ENCODE measurements around the gene BIRC6.

DNA sequence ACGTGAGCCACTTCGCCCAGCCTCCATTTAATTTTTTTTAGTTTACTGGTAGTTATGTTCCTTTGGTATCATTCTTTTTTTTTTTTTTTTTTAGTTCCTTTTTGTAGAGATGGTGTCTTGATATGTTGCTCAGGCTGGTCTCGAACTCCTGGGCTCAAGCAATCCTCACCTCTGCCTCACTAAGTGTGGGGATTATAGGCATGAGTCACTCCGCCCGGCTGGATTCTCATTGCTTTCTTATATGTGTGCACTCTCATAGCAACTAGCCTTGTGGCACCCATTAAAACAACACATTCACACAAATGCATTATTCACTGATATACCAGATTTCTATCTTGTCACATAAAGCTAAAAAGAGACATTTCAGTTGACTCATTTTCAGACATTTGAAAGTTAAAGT, 275.3 kb downstream of the BIRC6 start:
- TF ChIP-seq EZH2phosphoT487 (IDR thresholded peaks at IDR 0.05; ENCODE audit: low read depth, severe bottlenecking, unreplicated experiment), result no peak
- TF ChIP-seq, protein P1, sequence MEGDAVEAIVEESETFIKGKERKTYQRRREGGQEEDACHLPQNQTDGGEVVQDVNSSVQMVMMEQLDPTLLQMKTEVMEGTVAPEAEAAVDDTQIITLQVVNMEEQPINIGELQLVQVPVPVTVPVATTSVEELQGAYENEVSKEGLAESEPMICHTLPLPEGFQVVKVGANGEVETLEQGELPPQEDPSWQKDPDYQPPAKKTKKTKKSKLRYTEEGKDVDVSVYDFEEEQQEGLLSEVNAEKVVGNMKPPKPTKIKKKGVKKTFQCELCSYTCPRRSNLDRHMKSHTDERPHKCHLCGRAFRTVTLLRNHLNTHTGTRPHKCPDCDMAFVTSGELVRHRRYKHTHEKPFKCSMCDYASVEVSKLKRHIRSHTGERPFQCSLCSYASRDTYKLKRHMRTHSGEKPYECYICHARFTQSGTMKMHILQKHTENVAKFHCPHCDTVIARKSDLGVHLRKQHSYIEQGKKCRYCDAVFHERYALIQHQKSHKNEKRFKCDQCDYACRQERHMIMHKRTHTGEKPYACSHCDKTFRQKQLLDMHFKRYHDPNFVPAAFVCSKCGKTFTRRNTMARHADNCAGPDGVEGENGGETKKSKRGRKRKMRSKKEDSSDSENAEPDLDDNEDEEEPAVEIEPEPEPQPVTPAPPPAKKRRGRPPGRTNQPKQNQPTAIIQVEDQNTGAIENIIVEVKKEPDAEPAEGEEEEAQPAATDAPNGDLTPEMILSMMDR (IDR thresholded peaks at IDR 0.05; ENCODE audit: poor library complexity), result no peak
